ENCODE measurements around the gene PLAAT4.

PLAAT4 gene

GRCh38 chr11:63502252-63502820 lies 34.3 kb upstream of the PLAAT4 start:
- Histone ChIP-seq H3K27me3 (ENCODE audit: control insufficient read depth, insufficient read depth, low read length) (peaks cover 15% of the 10 kb centered on the region), H3K9me3 (replicated peaks; ENCODE audit: low read length) (no peaks in the 10 kb centered on the region), H3K36me3 (ENCODE audit: insufficient read depth, low read length) (no peaks in the 10 kb centered on the region), H3K4me2 (ENCODE audit: low read length) (no peak overlapping the region), H3K4me1 (ENCODE audit: control insufficient read depth, insufficient read depth, low read length) (no peaks in the 10 kb centered on the region), H3K4me3 (ENCODE audit: low read length) (no peak overlapping the region), H3K9ac (ENCODE audit: low read depth, low read length) (no peak overlapping the region)

GRCh38 chr11:63503492-63503891 lies 33.1 kb upstream of the PLAAT4 start:
- Histone ChIP-seq H3K27me3 (ENCODE audit: control insufficient read depth, insufficient read depth, low read length) (peaks cover 7% of the 10 kb centered on the region), H3K4me2 (ENCODE audit: low read length) (no peak overlapping the region), H3K36me3 (ENCODE audit: insufficient read depth, low read length) (no peaks in the 10 kb centered on the region), H3K4me1 (ENCODE audit: control insufficient read depth, insufficient read depth, low read length) (no peaks in the 10 kb centered on the region), H3K4me3 (ENCODE audit: low read length) (no peak overlapping the region), H3K9me3 (replicated peaks; ENCODE audit: low read length) (no peaks in the 10 kb centered on the region), H3K9ac (ENCODE audit: low read depth, low read length) (no peak overlapping the region)

- no peak overlapping the region for H3K4me3 ChIP-seq (ENCODE audit: low read length)
- H3K4me1 ChIP-seq (ENCODE audit: control insufficient read depth, insufficient read depth, low read length): no peaks in the 10 kb centered on the region
- H3K4me2 ChIP-seq (ENCODE audit: low read length): no peak overlapping the region
Observed at GRCh38 chr11:63504054-63504453, 32.6 kb upstream of the PLAAT4 start.

GRCh38 chr11:63504933-63505586 lies 31.5 kb upstream of the PLAAT4 start:
- Histone ChIP-seq H3K9ac (ENCODE audit: low read depth, low read length) (no peak overlapping the region), H3K4me2 (ENCODE audit: low read length) (no peak overlapping the region), H3K27me3 (ENCODE audit: control insufficient read depth, insufficient read depth, low read length) (peaks cover 5% of the 10 kb centered on the region), H3K4me1 (ENCODE audit: control insufficient read depth, insufficient read depth, low read length) (peaks cover under 1% of the 10 kb centered on the region), H3K9me3 (replicated peaks; ENCODE audit: low read length) (no peaks in the 10 kb centered on the region), H3K36me3 (ENCODE audit: insufficient read depth, low read length) (no peaks in the 10 kb centered on the region), H3K4me3 (ENCODE audit: low read length) (no peak overlapping the region)

More at GRCh38 chr11:63504054-63504453, 32.6 kb upstream of the PLAAT4 start:
- no peaks in the 10 kb centered on the region for H3K36me3 ChIP-seq (ENCODE audit: insufficient read depth, low read length)
- H3K9ac ChIP-seq (ENCODE audit: low read depth, low read length): no peak overlapping the region
- peaks cover 5% of the 10 kb centered on the region for H3K27me3 ChIP-seq (ENCODE audit: control insufficient read depth, insufficient read depth, low read length)
- H3K9me3 ChIP-seq (replicated peaks; ENCODE audit: low read length): no peaks in the 10 kb centered on the region

GRCh38 chr11:63505857-63506528 lies 30.6 kb upstream of the PLAAT4 start, which contains the start of gene LGALS12:
Gene LGALS12, plus strand, starts transcription at chr11:63506084. Its CDS starts 375 bp downstream, at chr11:63506459.
- Histone ChIP-seq H3K27me3 (ENCODE audit: control insufficient read depth, insufficient read depth, low read length) (peaks cover 5% of the 10 kb centered on the region), H3K9ac (ENCODE audit: low read depth, low read length) (no peak within 1 kb of the TSS)

GRCh38 chr11:63506876-63507275 lies 29.7 kb upstream of the PLAAT4 start:
- H3K4me1 ChIP-seq (ENCODE audit: control insufficient read depth, insufficient read depth, low read length): peaks cover 13% of the 10 kb centered on the region
- H3K9me3 ChIP-seq (replicated peaks; ENCODE audit: low read length): no peaks in the 10 kb centered on the region
- peaks cover 5% of the 10 kb centered on the region for H3K27me3 ChIP-seq (ENCODE audit: control insufficient read depth, insufficient read depth, low read length)
- H3K4me2 ChIP-seq (ENCODE audit: low read length): no peak overlapping the region
- no peak overlapping the region for H3K9ac ChIP-seq (ENCODE audit: low read depth, low read length)
- no peaks in the 10 kb centered on the region for H3K36me3 ChIP-seq (ENCODE audit: insufficient read depth, low read length)
- no peak overlapping the region for H3K4me3 ChIP-seq (ENCODE audit: low read length)

More at GRCh38 chr11:63505857-63506528, 30.6 kb upstream of the PLAAT4 start, which contains the start of gene LGALS12:
- H3K4me2 ChIP-seq (ENCODE audit: low read length): no peak within 1 kb of the TSS
- peaks cover 10% of the 10 kb centered on the region for H3K4me1 ChIP-seq (ENCODE audit: control insufficient read depth, insufficient read depth, low read length)
- no peaks in the 10 kb centered on the region for H3K9me3 ChIP-seq (replicated peaks; ENCODE audit: low read length)
- H3K36me3 ChIP-seq (ENCODE audit: insufficient read depth, low read length): no peaks in the 10 kb centered on the region
- H3K4me3 ChIP-seq (ENCODE audit: low read length): no peak within 1 kb of the TSS

GRCh38 chr11:63507511-63507910 lies 29.1 kb upstream of the PLAAT4 start:
- H3K4me2 ChIP-seq (ENCODE audit: low read length): no peak overlapping the region
- no peak overlapping the region for H3K4me3 ChIP-seq (ENCODE audit: low read length)
- peaks cover 5% of the 10 kb centered on the region for H3K27me3 ChIP-seq (ENCODE audit: control insufficient read depth, insufficient read depth, low read length)
- H3K4me1 ChIP-seq (ENCODE audit: control insufficient read depth, insufficient read depth, low read length): peaks cover 13% of the 10 kb centered on the region
- no peaks in the 10 kb centered on the region for H3K9me3 ChIP-seq (replicated peaks; ENCODE audit: low read length)
- H3K36me3 ChIP-seq (ENCODE audit: insufficient read depth, low read length): no peaks in the 10 kb centered on the region
- H3K9ac ChIP-seq (ENCODE audit: low read depth, low read length): no peak overlapping the region

- no peaks in the 10 kb centered on the region for H3K36me3 ChIP-seq (ENCODE audit: insufficient read depth, low read length)
- no peak overlapping the region for H3K4me3 ChIP-seq (ENCODE audit: low read length)
- peaks cover 13% of the 10 kb centered on the region for H3K4me1 ChIP-seq (ENCODE audit: control insufficient read depth, insufficient read depth, low read length)
- H3K27me3 ChIP-seq (ENCODE audit: control insufficient read depth, insufficient read depth, low read length): peaks cover 7% of the 10 kb centered on the region
- no peaks in the 10 kb centered on the region for H3K9me3 ChIP-seq (replicated peaks; ENCODE audit: low read length)
- no peak overlapping the region for H3K4me2 ChIP-seq (ENCODE audit: low read length)
- H3K9ac ChIP-seq (ENCODE audit: low read depth, low read length): no peak overlapping the region
Observed at GRCh38 chr11:63508009-63508408, 28.6 kb upstream of the PLAAT4 start.

GRCh38 chr11:63508745-63509144 lies 27.9 kb upstream of the PLAAT4 start:
- H3K4me3 ChIP-seq (ENCODE audit: low read length): no peak overlapping the region
- peaks cover 9% of the 10 kb centered on the region for H3K27me3 ChIP-seq (ENCODE audit: control insufficient read depth, insufficient read depth, low read length)
- H3K36me3 ChIP-seq (ENCODE audit: insufficient read depth, low read length): no peaks in the 10 kb centered on the region
- H3K4me2 ChIP-seq (ENCODE audit: low read length): no peak overlapping the region
- no peaks in the 10 kb centered on the region for H3K9me3 ChIP-seq (replicated peaks; ENCODE audit: low read length)
- H3K4me1 ChIP-seq (ENCODE audit: control insufficient read depth, insufficient read depth, low read length): peaks cover 13% of the 10 kb centered on the region
- no peak overlapping the region for H3K9ac ChIP-seq (ENCODE audit: low read depth, low read length)

- H3K4me2 ChIP-seq (ENCODE audit: low read length): peak overlapping the region; percentile 18
- no peak overlapping the region for H3K4me3 ChIP-seq (ENCODE audit: low read length)
- H3K36me3 ChIP-seq (ENCODE audit: insufficient read depth, low read length): no peaks in the 10 kb centered on the region
- peaks cover 13% of the 10 kb centered on the region for H3K4me1 ChIP-seq (ENCODE audit: control insufficient read depth, insufficient read depth, low read length)
- peaks cover 9% of the 10 kb centered on the region for H3K27me3 ChIP-seq (ENCODE audit: control insufficient read depth, insufficient read depth, low read length)
- H3K9me3 ChIP-seq (replicated peaks; ENCODE audit: low read length): no peaks in the 10 kb centered on the region
- H3K9ac ChIP-seq (ENCODE audit: low read depth, low read length): no peak overlapping the region
Observed at GRCh38 chr11:63510360-63511047, 26.1 kb upstream of the PLAAT4 start.

- no peaks in the 10 kb centered on the region for H3K9me3 ChIP-seq (replicated peaks; ENCODE audit: low read length)
- no peak overlapping the region for H3K4me3 ChIP-seq (ENCODE audit: low read length)
- H3K4me2 ChIP-seq (ENCODE audit: low read length): no peak overlapping the region
- peaks cover 9% of the 10 kb centered on the region for H3K27me3 ChIP-seq (ENCODE audit: control insufficient read depth, insufficient read depth, low read length)
- H3K36me3 ChIP-seq (ENCODE audit: insufficient read depth, low read length): no peaks in the 10 kb centered on the region
- H3K9ac ChIP-seq (ENCODE audit: low read depth, low read length): no peak overlapping the region
- peaks cover 13% of the 10 kb centered on the region for H3K4me1 ChIP-seq (ENCODE audit: control insufficient read depth, insufficient read depth, low read length)
Observed at GRCh38 chr11:63511048-63511748, 25.4 kb upstream of the PLAAT4 start.

Data from skeletal muscle satellite cell (primary cell).